ENCODE data around the gene ASPHD1. TPM values are rescaled to one million over a fixed set of nuclear protein-coding genes. Genes with fewer than 3 reads are reported as not detected.
A peak's percentile ranks its signal among the peaks of the same experiment; 100 is the strongest.
"Not testable (repeated sequence)": the region's sequence is repeated elsewhere in the genome, so short reads cannot be mapped to it uniquely, and the experiment has no call there.

Gene ASPHD1
- polyA plus RNA-seq (2013, experiment 1 of 2; ENCODE audit: insufficient read length), result 9.1 TPM
- 7.8 TPM for polyA plus RNA-seq (2013, experiment 2 of 2; ENCODE audit: insufficient read length)

- DNase-seq, result peak; percentile 77
These were observed at the start of gene ASPHD1 for GRCh38 chr16:29900102-29900887. Gene ASPHD1, plus strand, starts transcription at chr16:29900488. Its CDS starts 484 bp downstream, at chr16:29900972.

GRCh38 chr16:29850998-29851397, 49.3 kb upstream of the ASPHD1 start:
- DNase-seq, result no peak

- peak; percentile 71 for DNase-seq
These were observed 47.6 kb upstream of the ASPHD1 start for GRCh38 chr16:29852654-29853053.

- no peak for DNase-seq
These were observed 45.7 kb upstream of the ASPHD1 start for GRCh38 chr16:29854520-29855100.

GRCh38 chr16:29857133-29857760, 43.0 kb upstream of the ASPHD1 start:
- peak; percentile 34 for DNase-seq

- no peak for DNase-seq
These were observed 42.0 kb upstream of the ASPHD1 start for GRCh38 chr16:29858149-29858849.

GRCh38 chr16:29858974-29859373, 41.3 kb upstream of the ASPHD1 start:
- no peak for DNase-seq

GRCh38 chr16:29860218-29860617, 40.1 kb upstream of the ASPHD1 start:
- no peak for DNase-seq

- peak; percentile 28 for DNase-seq
These were observed 37.9 kb upstream of the ASPHD1 start for GRCh38 chr16:29862383-29862883.

- peak; percentile 98 for DNase-seq
These were observed 37.2 kb upstream of the ASPHD1 start, which contains the start of gene CDIPT for GRCh38 chr16:29862884-29863668. Gene CDIPT, minus strand, starts transcription at chr16:29863226. Its CDS starts 369 bp downstream, at chr16:29862857.

GRCh38 chr16:29863669-29863984, 36.7 kb upstream of the ASPHD1 start:
- no peak for DNase-seq

GRCh38 chr16:29864205-29864604, 36.1 kb upstream of the ASPHD1 start:
- DNase-seq, result no peak

- DNase-seq, result no peak
These were observed 31.8 kb upstream of the ASPHD1 start for GRCh38 chr16:29868396-29869009.

GRCh38 chr16:29869067-29869466, 31.2 kb upstream of the ASPHD1 start:
- not testable (repeated sequence) for DNase-seq

- no peak for DNase-seq
These were observed 28.3 kb upstream of the ASPHD1 start for GRCh38 chr16:29871822-29872546.

- DNase-seq, result no peak
These were observed 27.0 kb upstream of the ASPHD1 start for GRCh38 chr16:29873319-29873718.

- no peak for DNase-seq
These were observed 25.1 kb upstream of the ASPHD1 start for GRCh38 chr16:29875206-29875605.

- DNase-seq, result no peak
These were observed 24.1 kb upstream of the ASPHD1 start for GRCh38 chr16:29876217-29876593.

- DNase-seq, result no peak
These were observed 23.6 kb upstream of the ASPHD1 start for GRCh38 chr16:29876594-29877249.
